SKM-1 (cell line): Measurements from ENCODE around the gene PPP1R1C.

ENCODE experiments used
- DNase-seq: peaks from one replicate; lab custom pipeline; 2025; ENCODE audit not compliant: unreplicated experiment; lab: John Stamatoyannopoulos, UW

The PPP1R1C gene

DNA sequence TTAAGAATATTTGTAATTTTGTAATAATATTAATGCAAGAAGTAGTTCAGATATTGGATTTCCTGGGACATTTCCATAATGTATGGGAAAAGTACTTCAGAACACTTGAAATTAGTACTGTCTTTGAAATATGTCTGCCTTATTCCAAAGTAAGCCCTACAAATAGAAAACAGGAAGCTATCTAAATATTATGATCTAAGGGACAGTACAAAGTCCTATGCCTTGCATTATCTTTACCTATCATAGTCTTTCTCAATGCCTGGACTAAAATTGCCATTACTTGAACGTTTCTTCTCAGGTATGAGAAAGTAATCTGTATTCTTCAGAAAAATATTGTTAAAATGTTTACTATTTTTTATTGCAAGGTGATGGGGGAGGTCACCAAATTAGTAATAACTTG lies 113.0 kb downstream of the PPP1R1C start:
- DNase-seq, result no peak

DNA sequence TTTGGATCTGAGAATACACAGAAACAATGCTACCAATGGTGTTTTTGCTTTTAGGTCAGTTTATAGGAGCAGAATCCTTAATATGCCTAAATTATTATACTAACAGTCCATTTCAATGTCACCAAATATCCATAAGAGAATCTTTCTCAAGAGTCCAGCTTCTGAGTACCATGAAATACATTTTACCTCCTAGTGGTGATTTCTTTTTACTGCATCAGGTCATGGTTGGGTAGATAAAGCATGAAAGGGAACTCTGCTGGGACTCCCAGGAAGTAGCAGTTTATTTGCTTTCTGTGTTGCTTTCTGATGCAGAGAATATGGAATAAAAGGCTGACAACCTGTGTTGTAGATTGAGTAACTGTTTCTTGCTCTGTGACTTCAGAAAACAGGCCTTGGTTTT lies 115.6 kb downstream of the PPP1R1C start:
- peak; percentile 26 for DNase-seq

- no peak for DNase-seq
These were observed 117.9 kb downstream of the PPP1R1C start for GRCh38 chr2:182103526-182103925.

- DNase-seq, result no peak
These were observed 124.7 kb downstream of the PPP1R1C start for GRCh38 chr2:182110347-182110746.

DNA sequence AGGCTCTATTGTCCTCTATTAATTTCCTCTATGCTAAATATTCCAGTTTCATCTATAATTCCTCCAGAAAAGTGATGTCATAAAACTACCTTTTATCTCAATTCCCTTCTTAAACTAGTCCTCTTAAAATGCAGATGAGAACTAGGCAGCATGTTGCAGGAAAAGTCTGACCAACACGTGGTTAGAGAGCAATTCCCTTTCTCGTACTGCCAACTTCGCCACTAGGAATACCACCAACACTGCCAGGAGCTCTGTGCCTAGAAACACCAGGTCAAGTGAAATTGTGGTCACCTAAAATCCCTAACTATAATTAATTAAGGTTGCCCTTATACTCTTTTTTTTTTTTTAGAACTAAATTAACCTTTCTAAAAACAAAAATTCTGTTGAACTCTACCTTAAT lies 127.7 kb downstream of the PPP1R1C start:
- DNase-seq, result no peak

DNA sequence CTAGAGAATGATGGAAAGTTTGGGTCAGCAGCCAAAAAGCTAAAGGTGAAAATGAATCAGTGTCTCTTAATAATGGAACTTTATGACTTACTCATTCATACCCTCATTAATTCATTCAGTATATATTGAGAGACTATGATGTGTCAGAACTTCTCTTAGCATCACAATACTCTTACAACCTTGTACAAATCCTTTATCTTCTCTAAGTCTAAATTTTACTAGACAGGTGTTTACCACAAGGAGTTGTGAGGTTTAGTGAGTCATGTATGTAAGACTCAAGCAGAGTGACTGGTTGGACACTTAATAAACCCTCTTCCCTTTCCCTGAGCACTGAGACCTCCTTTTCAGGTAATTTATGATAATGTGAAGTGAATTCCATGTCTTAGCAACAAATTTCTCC lies 129.6 kb downstream of the PPP1R1C start:
- no peak for DNase-seq

- no peak for DNase-seq
These were observed 131.1 kb downstream of the PPP1R1C start for GRCh38 chr2:182116774-182117173.

GRCh38 chr2:182117196-182117595 lies 131.5 kb downstream of the PPP1R1C start:
- no peak for DNase-seq

GRCh38 chr2:182128821-182129707 lies 143.4 kb downstream of the PPP1R1C start:
- DNase-seq, result no peak

- no peak for DNase-seq
These were observed 147.0 kb downstream of the PPP1R1C start for GRCh38 chr2:182132605-182133004.

DNA sequence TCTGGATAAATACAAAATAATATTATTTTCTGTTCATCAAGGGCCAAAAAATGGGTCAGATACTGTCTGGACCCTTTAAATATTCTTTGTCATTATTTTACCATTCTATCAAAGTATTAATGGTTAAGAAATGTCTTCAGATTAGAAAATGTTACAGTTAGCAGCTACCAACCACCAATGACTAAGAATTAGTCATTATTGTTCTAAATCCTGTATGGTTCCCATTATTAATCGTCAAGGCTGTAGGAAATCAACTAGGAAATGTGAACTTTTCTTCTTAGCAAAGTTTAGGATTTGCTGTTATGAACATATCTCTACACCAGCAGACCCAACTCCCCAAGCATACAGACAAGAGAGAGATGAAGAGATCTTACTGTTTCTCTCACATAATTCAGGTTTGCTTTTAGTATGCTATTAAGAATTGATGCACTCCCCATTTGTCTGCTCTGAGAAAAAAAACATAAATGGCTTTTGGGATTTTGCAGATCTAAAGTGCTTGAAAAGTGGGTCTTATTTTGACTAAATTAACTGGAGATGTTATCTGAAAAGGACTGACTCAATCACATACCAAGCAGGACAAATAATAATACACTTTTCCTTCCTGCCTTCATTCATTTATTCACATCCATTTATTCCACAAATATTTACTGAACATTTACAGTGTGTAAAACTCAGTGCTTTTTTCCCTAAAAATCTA lies 147.7 kb downstream of the PPP1R1C start:
- DNase-seq, result no peak

GRCh38 chr2:182134201-182134600 lies 148.5 kb downstream of the PPP1R1C start:
- DNase-seq, result no peak

DNA sequence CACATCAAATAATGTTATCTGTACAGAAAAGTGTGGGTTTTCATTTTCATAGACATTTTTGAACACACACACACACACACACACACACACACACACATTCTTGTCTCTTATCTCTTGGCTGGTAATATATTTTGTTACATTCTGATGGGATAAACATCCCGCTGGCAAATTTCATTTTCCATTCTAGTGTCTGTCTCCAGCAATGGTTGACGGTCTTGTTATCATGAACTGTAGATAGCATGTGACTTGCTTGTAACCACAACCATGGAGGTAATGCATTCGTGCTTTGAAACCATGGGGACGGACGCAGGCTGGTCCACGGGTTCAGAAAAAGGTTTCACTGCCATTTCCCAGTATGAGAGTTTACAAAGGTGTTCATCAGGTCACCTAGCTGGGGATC lies 156.4 kb downstream of the PPP1R1C start:
- DNase-seq, result no peak

- no peak for DNase-seq
These were observed 158.6 kb downstream of the PPP1R1C start for GRCh38 chr2:182144041-182144775.

DNA sequence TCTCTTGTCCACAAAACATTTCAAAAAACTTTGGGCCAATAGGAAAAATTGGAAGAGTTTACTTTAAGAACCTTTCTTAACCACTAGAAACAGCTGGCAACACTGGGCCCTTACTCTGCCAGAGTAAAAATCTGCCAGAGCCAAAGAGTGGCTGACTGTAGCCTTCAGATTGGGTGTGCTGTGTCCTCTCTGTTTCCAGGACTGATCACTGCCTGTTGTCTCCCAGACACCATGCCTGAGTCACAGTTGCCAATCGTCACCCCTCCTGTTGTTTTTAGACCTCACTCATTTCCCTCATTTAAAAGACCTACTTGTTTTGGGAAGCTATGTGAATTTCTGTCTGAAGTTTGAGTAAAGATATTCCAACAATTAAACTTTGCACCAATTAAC lies 159.1 kb downstream of the PPP1R1C start:
- no peak for DNase-seq

DNA sequence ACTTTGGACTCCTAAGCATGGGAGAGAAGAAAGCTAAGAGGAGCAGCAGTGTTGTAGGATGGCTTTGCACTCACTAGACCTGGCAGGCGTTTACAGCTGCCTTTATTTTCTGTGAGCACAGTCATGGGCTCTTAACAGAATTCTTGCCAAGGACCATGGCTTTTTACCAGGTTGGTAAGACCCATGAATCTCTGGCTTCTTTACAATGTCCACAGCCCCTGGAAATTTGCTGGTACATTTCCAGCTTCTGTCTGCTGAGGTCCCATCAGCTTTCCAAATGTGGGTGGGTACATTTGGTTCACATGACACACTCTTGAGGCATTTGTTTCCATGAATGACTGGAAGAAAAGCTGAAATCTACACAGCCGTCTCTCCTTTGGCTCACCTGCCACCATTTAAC lies 162.7 kb downstream of the PPP1R1C start:
- no peak for DNase-seq

DNA sequence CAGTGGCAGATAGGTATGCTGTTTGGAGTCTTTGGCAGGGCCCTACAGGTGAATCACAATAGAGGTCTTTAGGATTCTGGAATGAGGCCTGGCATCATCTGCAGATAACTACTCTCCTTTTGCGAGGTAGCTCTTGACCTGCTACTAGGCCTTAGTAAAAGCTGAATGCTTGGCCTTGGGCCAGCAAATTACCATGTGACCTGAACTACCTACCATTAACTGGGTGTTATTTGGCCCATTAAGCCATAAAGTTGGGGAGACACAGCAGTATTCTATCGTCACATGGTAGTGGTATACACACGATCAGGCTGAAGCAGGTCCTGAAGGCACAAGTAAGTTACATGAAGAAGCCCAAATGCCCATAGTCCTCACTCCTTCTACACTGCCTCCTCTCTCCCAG lies 178.2 kb downstream of the PPP1R1C start:
- DNase-seq, result no peak

GRCh38 chr2:182164686-182165085 lies 179.0 kb downstream of the PPP1R1C start:
- no peak for DNase-seq

- no peak for DNase-seq
These were observed 179.5 kb downstream of the PPP1R1C start for GRCh38 chr2:182165202-182165601.

DNA sequence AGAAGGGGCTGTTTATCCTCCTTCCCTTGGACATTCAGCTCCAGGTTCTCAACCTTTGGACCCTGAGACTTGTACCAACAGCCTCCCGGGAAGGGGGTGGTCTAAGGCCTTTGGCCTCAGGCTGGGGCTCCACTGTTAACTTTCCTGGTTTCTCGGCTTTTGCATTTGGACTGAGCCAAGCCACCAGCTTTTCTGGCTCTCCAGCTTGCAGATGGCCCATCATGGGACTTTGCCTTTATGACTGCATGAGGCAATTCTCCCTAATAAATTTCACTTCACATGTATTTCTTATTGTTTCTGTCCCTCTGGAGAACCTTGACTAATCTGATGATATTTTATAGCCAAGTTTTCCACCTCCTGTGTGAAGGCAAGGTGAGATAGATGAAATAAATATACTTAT lies 180.8 kb downstream of the PPP1R1C start:
- no peak for DNase-seq

GRCh38 chr2:182166841-182167240 lies 181.2 kb downstream of the PPP1R1C start:
- no peak for DNase-seq
